ENCODE measurements around the gene KCNMA1. TPM values are rescaled to one million over a fixed set of nuclear protein-coding genes. Genes with fewer than 3 reads are reported as not detected.

The KCNMA1 gene
- total and polyA plus RNA-seq, 9 of the 15 experiments (the other 6 are each of a cell fraction or from before 2014, with no cell fraction given), result 0.01 to 0.95 (median 0.15) TPM; not detected in 4

DNA sequence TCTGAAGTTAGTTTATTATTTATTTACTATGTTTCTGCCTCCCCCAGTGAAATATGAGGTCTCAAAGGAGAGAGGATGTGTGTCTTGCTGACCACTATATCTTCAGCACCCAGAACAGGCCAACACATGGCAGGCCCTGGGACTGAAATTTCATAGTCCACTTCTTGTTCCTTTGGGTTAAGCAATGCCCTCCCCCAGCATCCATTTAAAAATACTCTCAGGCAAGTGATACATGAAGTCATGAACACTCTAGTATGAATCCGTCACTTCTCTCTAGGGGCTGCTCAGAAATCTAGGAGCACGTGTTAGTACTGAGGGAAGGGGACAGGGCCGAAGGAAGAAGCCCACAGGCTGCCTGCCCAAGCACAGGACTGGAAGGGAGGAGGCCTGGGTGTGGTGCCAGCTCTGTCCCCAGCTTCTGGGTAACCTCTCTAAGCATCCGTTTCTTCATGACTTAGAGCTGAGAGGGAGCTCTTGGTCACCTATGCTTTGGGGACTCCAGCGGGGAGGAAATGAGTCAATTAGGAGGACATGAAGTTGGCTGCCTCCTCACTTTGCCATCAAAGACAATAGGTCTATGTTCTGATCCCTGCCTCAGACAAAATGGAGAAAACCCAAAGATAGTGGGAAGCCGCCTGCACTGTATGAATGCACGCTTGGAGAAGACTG is 119.2 kb downstream of the KCNMA1 start (continued):
- TF ChIP-seq, protein P1, sequence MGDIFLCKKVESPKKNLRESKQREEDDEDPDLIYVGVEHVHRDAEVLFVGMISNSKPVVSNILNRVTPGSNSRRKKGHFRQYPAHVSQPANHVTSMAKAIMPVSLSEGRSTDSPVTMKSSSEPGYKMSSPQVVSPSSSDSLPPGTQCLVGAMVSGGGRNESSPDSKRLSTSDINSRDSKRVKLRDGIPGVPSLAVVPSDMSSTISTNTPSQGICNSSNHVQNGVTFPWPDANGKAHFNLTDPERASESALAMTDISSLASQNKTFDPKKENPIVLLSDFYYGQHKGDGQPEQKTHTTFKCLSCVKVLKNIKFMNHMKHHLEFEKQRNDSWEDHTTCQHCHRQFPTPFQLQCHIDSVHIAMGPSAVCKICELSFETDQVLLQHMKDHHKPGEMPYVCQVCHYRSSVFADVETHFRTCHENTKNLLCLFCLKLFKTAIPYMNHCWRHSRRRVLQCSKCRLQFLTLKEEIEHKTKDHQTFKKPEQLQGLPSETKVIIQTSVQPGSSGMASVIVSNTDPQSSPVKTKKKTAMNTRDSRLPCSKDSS (IDR thresholded peaks at IDR 0.05; ENCODE audit: low read depth, partially characterized antibody), result no peak
- TF ChIP-seq ZNF239 (CRISPR knock-in tag; IDR thresholded peaks at IDR 0.05), result no peak
- no peak for TF ChIP-seq POU5F1 (IDR thresholded peaks at IDR 0.05; ENCODE audit: borderline replicate concordance, low read depth, low read length, partially characterized antibody)
- TF ChIP-seq, protein P2, sequence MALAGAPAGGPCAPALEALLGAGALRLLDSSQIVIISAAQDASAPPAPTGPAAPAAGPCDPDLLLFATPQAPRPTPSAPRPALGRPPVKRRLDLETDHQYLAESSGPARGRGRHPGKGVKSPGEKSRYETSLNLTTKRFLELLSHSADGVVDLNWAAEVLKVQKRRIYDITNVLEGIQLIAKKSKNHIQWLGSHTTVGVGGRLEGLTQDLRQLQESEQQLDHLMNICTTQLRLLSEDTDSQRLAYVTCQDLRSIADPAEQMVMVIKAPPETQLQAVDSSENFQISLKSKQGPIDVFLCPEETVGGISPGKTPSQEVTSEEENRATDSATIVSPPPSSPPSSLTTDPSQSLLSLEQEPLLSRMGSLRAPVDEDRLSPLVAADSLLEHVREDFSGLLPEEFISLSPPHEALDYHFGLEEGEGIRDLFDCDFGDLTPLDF (CRISPR knock-in tag; IDR thresholded peaks at IDR 0.05), result no peak
- no peak for TF ChIP-seq NR2C2 (CRISPR knock-in tag; IDR thresholded peaks at IDR 0.05)
- TF ChIP-seq NR2C2 (tag; IDR thresholded peaks at IDR 0.05), result no peak
- TF ChIP-seq ZNF23 (CRISPR knock-in tag; IDR thresholded peaks at IDR 0.05), result no peak
- TF ChIP-seq KLF16 (IDR thresholded peaks at IDR 0.05), result no peak
- TF ChIP-seq, protein P3, sequence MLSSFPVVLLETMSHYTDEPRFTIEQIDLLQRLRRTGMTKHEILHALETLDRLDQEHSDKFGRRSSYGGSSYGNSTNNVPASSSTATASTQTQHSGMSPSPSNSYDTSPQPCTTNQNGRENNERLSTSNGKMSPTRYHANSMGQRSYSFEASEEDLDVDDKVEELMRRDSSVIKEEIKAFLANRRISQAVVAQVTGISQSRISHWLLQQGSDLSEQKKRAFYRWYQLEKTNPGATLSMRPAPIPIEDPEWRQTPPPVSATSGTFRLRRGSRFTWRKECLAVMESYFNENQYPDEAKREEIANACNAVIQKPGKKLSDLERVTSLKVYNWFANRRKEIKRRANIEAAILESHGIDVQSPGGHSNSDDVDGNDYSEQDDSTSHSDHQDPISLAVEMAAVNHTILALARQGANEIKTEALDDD (IDR thresholded peaks at IDR 0.05), result no peak
- TF ChIP-seq, protein P4, sequence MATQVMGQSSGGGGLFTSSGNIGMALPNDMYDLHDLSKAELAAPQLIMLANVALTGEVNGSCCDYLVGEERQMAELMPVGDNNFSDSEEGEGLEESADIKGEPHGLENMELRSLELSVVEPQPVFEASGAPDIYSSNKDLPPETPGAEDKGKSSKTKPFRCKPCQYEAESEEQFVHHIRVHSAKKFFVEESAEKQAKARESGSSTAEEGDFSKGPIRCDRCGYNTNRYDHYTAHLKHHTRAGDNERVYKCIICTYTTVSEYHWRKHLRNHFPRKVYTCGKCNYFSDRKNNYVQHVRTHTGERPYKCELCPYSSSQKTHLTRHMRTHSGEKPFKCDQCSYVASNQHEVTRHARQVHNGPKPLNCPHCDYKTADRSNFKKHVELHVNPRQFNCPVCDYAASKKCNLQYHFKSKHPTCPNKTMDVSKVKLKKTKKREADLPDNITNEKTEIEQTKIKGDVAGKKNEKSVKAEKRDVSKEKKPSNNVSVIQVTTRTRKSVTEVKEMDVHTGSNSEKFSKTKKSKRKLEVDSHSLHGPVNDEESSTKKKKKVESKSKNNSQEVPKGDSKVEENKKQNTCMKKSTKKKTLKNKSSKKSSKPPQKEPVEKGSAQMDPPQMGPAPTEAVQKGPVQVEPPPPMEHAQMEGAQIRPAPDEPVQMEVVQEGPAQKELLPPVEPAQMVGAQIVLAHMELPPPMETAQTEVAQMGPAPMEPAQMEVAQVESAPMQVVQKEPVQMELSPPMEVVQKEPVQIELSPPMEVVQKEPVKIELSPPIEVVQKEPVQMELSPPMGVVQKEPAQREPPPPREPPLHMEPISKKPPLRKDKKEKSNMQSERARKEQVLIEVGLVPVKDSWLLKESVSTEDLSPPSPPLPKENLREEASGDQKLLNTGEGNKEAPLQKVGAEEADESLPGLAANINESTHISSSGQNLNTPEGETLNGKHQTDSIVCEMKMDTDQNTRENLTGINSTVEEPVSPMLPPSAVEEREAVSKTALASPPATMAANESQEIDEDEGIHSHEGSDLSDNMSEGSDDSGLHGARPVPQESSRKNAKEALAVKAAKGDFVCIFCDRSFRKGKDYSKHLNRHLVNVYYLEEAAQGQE (IDR thresholded peaks at IDR 0.05; ENCODE audit: borderline replicate concordance), result no peak
- TF ChIP-seq, protein P4 (CRISPR knock-in tag; IDR thresholded peaks at IDR 0.05; ENCODE audit: low read depth), result no peak
- no peak for TF ChIP-seq RFX5 (IDR thresholded peaks at IDR 0.05; ENCODE audit: low read depth, low read length)
- no peak for TF ChIP-seq ZNF778 (CRISPR knock-in tag; IDR thresholded peaks at IDR 0.05)
- TF ChIP-seq, protein P5, sequence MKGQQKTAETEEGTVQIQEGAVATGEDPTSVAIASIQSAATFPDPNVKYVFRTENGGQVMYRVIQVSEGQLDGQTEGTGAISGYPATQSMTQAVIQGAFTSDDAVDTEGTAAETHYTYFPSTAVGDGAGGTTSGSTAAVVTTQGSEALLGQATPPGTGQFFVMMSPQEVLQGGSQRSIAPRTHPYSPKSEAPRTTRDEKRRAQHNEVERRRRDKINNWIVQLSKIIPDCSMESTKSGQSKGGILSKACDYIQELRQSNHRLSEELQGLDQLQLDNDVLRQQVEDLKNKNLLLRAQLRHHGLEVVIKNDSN (CRISPR knock-in tag; IDR thresholded peaks at IDR 0.05), result no peak
